ENCODE results near the gene RAB11A. TPM values are rescaled to one million over a fixed set of nuclear protein-coding genes. Genes with fewer than 3 reads are reported as not detected.

The RAB11A gene
- total RNA-seq, 1 donor from 2014 or later: 373 TPM

- DNase-seq (ENCODE audit: low spot score): no peak
Observed at GRCh38 chr15:65939901-65940617, 70.8 kb downstream of the RAB11A start.

- no peak for DNase-seq (ENCODE audit: low spot score)
Observed at GRCh38 chr15:65940618-65940909, 71.3 kb downstream of the RAB11A start.

Other genes with a start within 250 kb of the RAB11A start
- 24.9 TPM for gene SLC24A1, start 247.6 kb upstream of the RAB11A start, total RNA-seq
- gene DENND4A, start 77.2 kb upstream of the RAB11A start, total RNA-seq: 41.7 TPM

All from ureter (tissue), 1 donor.